ENCODE measurements around the gene DCBLD2.

DNA sequence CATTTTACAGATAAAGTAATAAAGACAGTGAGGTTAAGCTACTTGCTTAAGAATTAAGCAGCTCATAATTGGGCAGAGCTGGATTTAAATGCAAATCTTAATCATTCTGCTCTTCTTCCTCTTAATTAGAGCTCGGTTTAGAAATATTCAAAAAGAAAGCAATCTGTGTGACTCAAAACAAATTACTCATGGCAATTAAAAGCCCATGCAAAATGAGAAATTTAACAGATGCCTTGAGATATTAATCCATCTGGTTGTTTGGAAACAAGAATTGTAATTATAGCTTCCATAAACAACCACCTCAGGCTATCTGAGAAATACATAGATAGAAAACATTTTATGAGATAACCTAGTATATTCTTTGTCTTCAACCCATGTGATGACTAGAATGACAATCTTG, 44.2 kb upstream of the DCBLD2 start:
- TF ChIP-seq, protein P1, sequence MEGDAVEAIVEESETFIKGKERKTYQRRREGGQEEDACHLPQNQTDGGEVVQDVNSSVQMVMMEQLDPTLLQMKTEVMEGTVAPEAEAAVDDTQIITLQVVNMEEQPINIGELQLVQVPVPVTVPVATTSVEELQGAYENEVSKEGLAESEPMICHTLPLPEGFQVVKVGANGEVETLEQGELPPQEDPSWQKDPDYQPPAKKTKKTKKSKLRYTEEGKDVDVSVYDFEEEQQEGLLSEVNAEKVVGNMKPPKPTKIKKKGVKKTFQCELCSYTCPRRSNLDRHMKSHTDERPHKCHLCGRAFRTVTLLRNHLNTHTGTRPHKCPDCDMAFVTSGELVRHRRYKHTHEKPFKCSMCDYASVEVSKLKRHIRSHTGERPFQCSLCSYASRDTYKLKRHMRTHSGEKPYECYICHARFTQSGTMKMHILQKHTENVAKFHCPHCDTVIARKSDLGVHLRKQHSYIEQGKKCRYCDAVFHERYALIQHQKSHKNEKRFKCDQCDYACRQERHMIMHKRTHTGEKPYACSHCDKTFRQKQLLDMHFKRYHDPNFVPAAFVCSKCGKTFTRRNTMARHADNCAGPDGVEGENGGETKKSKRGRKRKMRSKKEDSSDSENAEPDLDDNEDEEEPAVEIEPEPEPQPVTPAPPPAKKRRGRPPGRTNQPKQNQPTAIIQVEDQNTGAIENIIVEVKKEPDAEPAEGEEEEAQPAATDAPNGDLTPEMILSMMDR (IDR thresholded peaks at IDR 0.05) = no peak
- TF ChIP-seq POLR2A (IDR thresholded peaks at IDR 0.05) (no peak), POLR2AphosphoS5 (IDR thresholded peaks at IDR 0.05) (no peak)

Data from prostate gland (tissue), 2 donors.